ENCODE results near the gene HLA-DQA2. TPM values are rescaled to one million over a fixed set of nuclear protein-coding genes. Genes with fewer than 3 reads are reported as not detected.

Gene HLA-DQA2
- total RNA-seq, 1 donor from 2014 or later, result not detected

- H3K9me3 Mint-ChIP-seq (ENCODE audit: low read depth), result peaks cover 5% of the 10 kb centered on the region
- no peak overlapping the region for H3K27ac Mint-ChIP-seq (ENCODE audit: unreplicated experiment)
- H3K36me3 Mint-ChIP-seq (ENCODE audit: low read depth), result peaks cover 2% of the 10 kb centered on the region
- DNase-seq (ENCODE audit: low spot score), result no peak
- peaks cover 5% of the 10 kb centered on the region for H3K4me1 Mint-ChIP-seq (ENCODE audit: low read depth)
- peaks cover 72% of the 10 kb centered on the region for H3K27me3 Mint-ChIP-seq (ENCODE audit: low read depth)
- TF ChIP-seq CTCF (IDR thresholded peaks at IDR 0.05), result no peak
- no peak overlapping the region for H3K4me3 Mint-ChIP-seq (ENCODE audit: unreplicated experiment)
Observed at GRCh38 chr6:32794510-32794909, 53.3 kb downstream of the HLA-DQA2 start.

Small RNA genes within 50 kb of the gene (microRNA-seq; reads per million reads assigned to microRNA genes)
- not detected for gene MIR3135B (ENCODE audit: borderline number of aligned reads)

Other genes starting within 250 kb of the HLA-DQA2 start
- not detected in 3 replicates for gene HLA-DRB5, start 211.1 kb upstream of the HLA-DQA2 start, total RNA-seq
- not detected in 3 replicates for gene HLA-DRB1, start 151.5 kb upstream of the HLA-DQA2 start, total RNA-seq
- gene HLA-DQA1, start 104.0 kb upstream of the HLA-DQA2 start, total RNA-seq, result not detected in 3 replicates
- gene HLA-DQB1, start 74.7 kb upstream of the HLA-DQA2 start, total RNA-seq, result not detected in 3 replicates
- not detected in 3 replicates for gene HLA-DQB2, start 22.1 kb downstream of the HLA-DQA2 start, total RNA-seq
- 0.25 to 0.56 TPM in 2 of 3 replicates, not detected in the other for gene HLA-DOB, start 75.6 kb downstream of the HLA-DQA2 start, total RNA-seq
- gene TAP2, start 97.3 kb downstream of the HLA-DQA2 start, total RNA-seq, result 16.3 to 28.0 TPM (median 20.3 TPM) in 3 replicates
- 14.6 to 17.4 TPM (median 16.2 TPM) in 3 replicates for gene PSMB8, start 102.7 kb downstream of the HLA-DQA2 start, total RNA-seq
- 14.5 to 29.7 TPM (median 26.7 TPM) in 3 replicates for gene TAP1, start 112.3 kb downstream of the HLA-DQA2 start, total RNA-seq
- 0.90 to 1.2 TPM (median 1.2 TPM) in 3 replicates for gene PSMB9, start 112.8 kb downstream of the HLA-DQA2 start, total RNA-seq
- not detected in 3 replicates for gene HLA-DMB, start 199.6 kb downstream of the HLA-DQA2 start, total RNA-seq
- gene HLA-DMA, start 211.7 kb downstream of the HLA-DQA2 start, total RNA-seq, result 3.6 to 5.5 TPM (median 5.4 TPM) in 3 replicates
- gene BRD2, start 227.2 kb downstream of the HLA-DQA2 start, total RNA-seq, result 149 to 165 TPM (median 150 TPM) in 3 replicates